Uterus (tissue), 2 donors: ENCODE measurements around the gene BAG2.

Experiments used
- CTCF ChIP-seq, 4 experiments: fragments of 200-600 bp in 2 of 4; fragments of 450-650 bp in 2 of 4; sonication (generic) in 2 of 4; IDR thresholded peaks; one replicate each; pipeline ENCODE4 v1.5.1; 2016 to 2019; ENCODE audit warnings: antibody characterized with exemption in 4 of 4, mild to moderate bottlenecking in 2 of 4, moderate library complexity in 1 of 4
- POLR2A ChIP-seq, 2 donors: fragments of 450-650 bp; IDR thresholded peaks; one replicate each; pipeline ENCODE4 v1.6.1; 2016; ENCODE audit warnings: antibody characterized with exemption in 2 of 2, mild to moderate bottlenecking in 1 of 2, moderate library complexity in 1 of 2

- TF ChIP-seq CTCF (IDR thresholded peaks at IDR 0.05) (no peak), POLR2A (IDR thresholded peaks at IDR 0.05) (no peak)
Measured at GRCh38 chr6:57143690-57144089, 28.4 kb upstream of the BAG2 start.
